AG04450 (cell line): Measurements from ENCODE around the gene PON3. TPM values are rescaled to one million over a fixed set of nuclear protein-coding genes. Genes with fewer than 3 reads are reported as not detected.

Source experiments
- CTCF ChIA-PET: fragments of 300-600, 350-600 bp; formaldehyde crosslinking; extraction: SDS; loops from one replicate; lab custom pipeline; 2022; ENCODE audit warnings: antibody characterized with exemption, inconsistent platforms; lab: Charles Lee
- POLR2A ChIA-PET: fragments of 350-600 bp; formaldehyde crosslinking; extraction: SDS; loops from one replicate; lab custom pipeline; 2021; ENCODE audit warnings: antibody characterized with exemption, inconsistent platforms; lab: Yijun Ruan, JAX
- DNase-seq: peaks from one replicate; pipeline ENCODE4 v3.0.0-alpha.2; 2011; ENCODE audit warnings: low read depth, low spot score
- H3K27ac ChIP-seq: one replicate; pipeline ENCODE4 v1.5.1; 2012; ENCODE audit warnings: low read depth, low read length, control low read depth
- H3K27me3 ChIP-seq: one replicate; pipeline ENCODE4 v1.6.0; 2012; ENCODE audit warnings: low read length; ENCODE audit not compliant: control insufficient read depth, insufficient read depth
- H3K4me3 ChIP-seq: 2 replicates; pipeline ENCODE4 v1.5.1; 2011; ENCODE audit warnings: mild to moderate bottlenecking, low read depth, low read length, control low read depth
- H3K9me3 ChIP-seq: 2 replicates; pipeline ENCODE4 v1.5.1; 2012; ENCODE audit warnings: low read length; ENCODE audit not compliant: control insufficient read depth, insufficient read depth
- polyA plus RNA-seq: library from polyadenylated mRNA; depleted of rRNA; stranded (reverse); fragments of >200 nt; gene quantifications from 2 replicates; pipeline ENCODE4 v1.2.3, GENCODE V29; 2011
- TF ChIP-seq, protein P1 (sequence below): IDR thresholded peaks from 2 replicates; pipeline ENCODE4 v1.5.1; 2011; ENCODE audit warnings: low read depth, low read length, control low read depth, inconsistent platforms

PON3 gene
- polyA plus RNA-seq, 1 experiment, result 0.20 TPM

DNA sequence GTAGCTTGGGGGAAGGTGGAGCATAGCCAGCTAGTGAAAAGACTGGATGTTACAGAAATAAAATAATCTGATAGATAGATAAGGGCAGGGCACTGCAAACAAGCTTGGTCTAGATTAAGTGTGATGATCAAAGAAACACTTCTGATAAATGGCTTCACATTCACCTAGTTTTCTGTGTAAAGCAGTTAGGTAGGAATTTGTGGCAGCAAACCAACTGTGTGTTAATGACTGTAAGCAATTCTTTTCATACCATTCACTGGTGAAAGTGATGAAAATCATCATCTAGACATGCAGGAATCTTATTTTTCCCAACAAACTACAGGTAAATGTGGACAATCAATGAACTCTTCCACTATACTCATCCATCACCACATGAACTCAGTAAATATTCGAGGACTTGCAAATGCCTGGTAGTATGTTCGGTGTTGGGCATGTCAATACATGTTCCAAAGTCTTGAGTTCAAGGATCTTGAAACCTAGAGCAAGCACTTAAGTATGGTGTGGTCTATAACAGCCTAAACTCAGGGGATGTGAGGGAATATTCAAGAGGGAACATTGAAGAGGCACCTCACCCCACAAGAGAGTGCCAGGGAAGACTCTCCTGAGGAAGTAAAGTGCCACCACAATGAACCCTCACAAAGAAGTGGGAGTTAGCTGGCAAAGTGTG, 20.5 kb downstream of the PON3 start:
- CTCF ChIA-PET, result no interaction called here
- no peak for DNase-seq
- Histone ChIP-seq H3K27me3 (no peaks in the 10 kb centered on the region), H3K4me3 (no peak overlapping the region), H3K27ac (no peak overlapping the region), H3K9me3 (no peaks in the 10 kb centered on the region; the same call in 1 of the 2 replicates)
- POLR2A ChIA-PET, result no interaction called here
- TF ChIP-seq, protein P1, sequence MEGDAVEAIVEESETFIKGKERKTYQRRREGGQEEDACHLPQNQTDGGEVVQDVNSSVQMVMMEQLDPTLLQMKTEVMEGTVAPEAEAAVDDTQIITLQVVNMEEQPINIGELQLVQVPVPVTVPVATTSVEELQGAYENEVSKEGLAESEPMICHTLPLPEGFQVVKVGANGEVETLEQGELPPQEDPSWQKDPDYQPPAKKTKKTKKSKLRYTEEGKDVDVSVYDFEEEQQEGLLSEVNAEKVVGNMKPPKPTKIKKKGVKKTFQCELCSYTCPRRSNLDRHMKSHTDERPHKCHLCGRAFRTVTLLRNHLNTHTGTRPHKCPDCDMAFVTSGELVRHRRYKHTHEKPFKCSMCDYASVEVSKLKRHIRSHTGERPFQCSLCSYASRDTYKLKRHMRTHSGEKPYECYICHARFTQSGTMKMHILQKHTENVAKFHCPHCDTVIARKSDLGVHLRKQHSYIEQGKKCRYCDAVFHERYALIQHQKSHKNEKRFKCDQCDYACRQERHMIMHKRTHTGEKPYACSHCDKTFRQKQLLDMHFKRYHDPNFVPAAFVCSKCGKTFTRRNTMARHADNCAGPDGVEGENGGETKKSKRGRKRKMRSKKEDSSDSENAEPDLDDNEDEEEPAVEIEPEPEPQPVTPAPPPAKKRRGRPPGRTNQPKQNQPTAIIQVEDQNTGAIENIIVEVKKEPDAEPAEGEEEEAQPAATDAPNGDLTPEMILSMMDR, result no peak

DNA sequence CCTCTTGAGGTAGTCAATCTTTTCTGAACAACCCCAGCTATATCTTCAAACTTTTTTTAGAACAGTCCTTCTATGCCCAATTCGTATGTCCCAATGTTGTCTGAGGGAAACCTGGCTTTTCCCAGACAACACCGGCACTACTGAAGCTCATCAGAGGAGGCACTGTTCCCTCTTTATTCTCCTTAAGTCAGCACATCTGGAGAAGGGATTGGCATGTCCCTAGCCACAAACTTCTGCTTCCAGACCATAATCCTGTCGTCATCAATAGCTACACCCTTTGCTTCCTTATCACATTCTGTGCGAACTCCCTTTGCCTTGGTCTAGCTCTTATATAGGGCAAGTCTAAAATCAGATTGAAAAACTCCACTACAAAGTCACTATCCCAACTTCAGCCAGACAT, 22.9 kb downstream of the PON3 start:
- TF ChIP-seq, protein P1, result 0 out of 2 replicates have a peak, but pooled peaks have one; percentile 4

GRCh38 chr7:95368235-95368634, 27.9 kb downstream of the PON3 start:
- H3K27me3 ChIP-seq, result no peaks in the 10 kb centered on the region
- no peak for DNase-seq
- TF ChIP-seq, protein P1, result no peak
- ChIA-PET POLR2A (no interaction called here), CTCF (interaction anchor here (0.7 kb wide), 1 partner anchor 634 kb away, joined by 7 read pairs; no protein-coding TSS in a partner anchor)
- H3K4me3 ChIP-seq, result no peak overlapping the region
- no peaks in the 10 kb centered on the region for H3K9me3 ChIP-seq
- H3K27ac ChIP-seq, result no peak overlapping the region

More for the DNA sequence above, 22.9 kb downstream of the PON3 start:
- POLR2A ChIA-PET, result no interaction called here
- H3K4me3 ChIP-seq, result no peak overlapping the region
- H3K9me3 ChIP-seq, result no peaks in the 10 kb centered on the region
- DNase-seq, result no peak
- CTCF ChIA-PET, result no interaction called here
- H3K27me3 ChIP-seq, result no peaks in the 10 kb centered on the region
- no peak overlapping the region for H3K27ac ChIP-seq

DNA sequence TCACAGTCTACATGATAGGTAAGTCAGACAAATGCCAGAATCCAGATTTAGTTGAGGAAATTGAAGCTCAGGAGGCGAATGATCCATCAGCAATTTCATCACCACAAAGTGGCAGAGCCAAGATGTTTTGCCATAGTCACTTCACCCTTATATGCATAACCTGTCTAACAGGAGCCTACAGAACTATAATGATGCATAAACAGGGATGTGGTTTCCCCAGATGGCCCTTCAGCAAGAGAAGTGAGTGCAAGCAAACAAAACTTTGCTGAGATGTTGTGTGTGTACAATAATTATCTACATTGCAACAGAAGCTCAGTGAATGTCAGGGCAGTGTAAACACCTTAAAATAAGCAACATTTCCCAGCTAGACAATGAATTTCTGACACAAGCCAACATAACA, 28.6 kb downstream of the PON3 start:
- POLR2A ChIA-PET, result no interaction called here
- no peaks in the 10 kb centered on the region for H3K27me3 ChIP-seq
- DNase-seq, result no peak
- CTCF ChIA-PET, result no interaction called here
- H3K27ac ChIP-seq, result no peak overlapping the region
- no peak overlapping the region for H3K4me3 ChIP-seq
- no peaks in the 10 kb centered on the region for H3K9me3 ChIP-seq
- TF ChIP-seq, protein P1, result no peak

DNA sequence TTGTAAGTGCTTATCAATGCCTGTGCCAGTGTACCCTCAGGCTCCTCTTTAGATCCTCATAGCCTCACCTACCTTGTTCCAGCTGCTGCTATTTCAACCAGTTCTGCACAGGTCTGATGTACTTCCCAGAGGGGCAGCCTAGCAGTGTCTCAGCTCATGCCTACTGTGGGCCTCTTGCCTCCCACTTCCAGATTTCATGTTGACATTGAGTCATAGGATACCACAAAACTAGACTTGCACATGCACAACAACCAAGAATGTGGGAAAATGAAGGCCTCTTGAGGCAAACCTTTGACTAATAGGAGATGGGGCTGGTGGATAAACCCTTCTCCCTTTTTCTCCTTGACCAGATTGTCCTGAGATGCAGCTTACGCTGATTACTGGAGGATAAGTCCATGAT, 31.0 kb downstream of the PON3 start:
- DNase-seq, result no peak
- CTCF ChIA-PET, result no interaction called here
- no peaks in the 10 kb centered on the region for H3K9me3 ChIP-seq

More for the DNA sequence above, 31.0 kb downstream of the PON3 start:
- POLR2A ChIA-PET, result no interaction called here
- TF ChIP-seq, protein P1, result no peak
- H3K27me3 ChIP-seq, result no peaks in the 10 kb centered on the region
- H3K27ac ChIP-seq, result no peak overlapping the region
- H3K4me3 ChIP-seq, result no peak overlapping the region
